ENCODE results near the gene ADGRV1. TPM values are rescaled to one million over a fixed set of nuclear protein-coding genes. Genes with fewer than 3 reads are reported as not detected.
A peak's percentile ranks its signal among the peaks of the same experiment; 100 is the strongest.

Gene ADGRV1
- total RNA-seq, 1 experiment from 2014 or later, result 1.8 TPM

DNA sequence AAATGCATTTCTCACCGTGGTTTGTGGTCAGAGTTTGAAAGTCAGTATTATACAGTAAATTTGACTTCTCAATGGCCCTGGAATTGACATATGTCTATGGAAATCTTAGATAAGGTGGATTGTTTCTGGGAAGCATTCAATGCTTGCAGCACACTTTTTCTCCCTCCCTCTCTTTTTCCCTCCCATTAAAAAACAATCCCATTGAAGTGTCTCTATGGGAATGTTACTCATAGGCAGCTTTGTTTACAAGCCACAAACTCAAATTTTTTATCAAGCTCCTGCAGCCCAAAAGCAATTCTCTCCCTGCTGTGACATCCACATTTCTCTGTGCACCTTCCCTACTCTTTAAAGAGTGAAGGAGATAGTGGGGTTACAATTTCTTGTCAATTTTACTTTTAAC lies 532.4 kb downstream of the ADGRV1 start:
- DNase-seq (ENCODE audit: extremely low read depth, low read depth), result no peak

DNA sequence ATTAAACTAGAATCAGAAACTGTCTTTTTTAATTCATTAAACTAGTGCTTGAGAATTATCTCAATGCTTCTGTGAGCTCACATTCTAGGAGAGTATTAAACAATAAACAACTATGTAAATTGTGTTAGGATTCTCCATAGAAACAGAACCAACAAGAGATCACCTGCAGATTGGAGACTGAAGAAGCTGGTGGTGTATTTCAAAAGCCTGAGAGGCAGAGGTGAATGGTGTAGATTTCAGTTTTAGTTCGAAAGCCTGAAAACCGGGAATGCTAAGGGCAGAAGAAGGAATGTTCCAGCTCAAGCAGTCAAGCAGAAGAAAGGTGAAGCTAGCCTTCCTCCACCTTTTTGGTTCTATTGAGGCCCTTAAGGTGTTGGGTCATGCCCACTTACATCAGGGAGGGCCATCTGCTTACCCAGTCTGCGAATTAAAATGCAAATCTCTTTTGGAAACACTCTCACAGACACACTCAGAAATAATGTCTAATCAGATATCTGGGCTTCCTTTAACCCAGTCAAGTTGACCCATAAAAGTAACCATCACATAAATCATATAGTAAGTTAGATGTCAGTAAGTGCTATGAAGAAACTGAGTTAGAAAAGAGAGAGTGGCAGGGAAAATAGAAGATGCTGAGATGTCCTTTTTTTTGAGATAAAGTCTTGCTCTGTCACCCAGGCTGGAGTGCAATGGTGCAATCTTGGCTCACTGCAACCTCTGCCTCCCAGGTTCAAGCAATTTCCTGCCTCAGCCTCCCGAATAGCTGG lies 533.1 kb downstream of the ADGRV1 start:
- DNase-seq (ENCODE audit: extremely low read depth, low read depth), result no peak

DNA sequence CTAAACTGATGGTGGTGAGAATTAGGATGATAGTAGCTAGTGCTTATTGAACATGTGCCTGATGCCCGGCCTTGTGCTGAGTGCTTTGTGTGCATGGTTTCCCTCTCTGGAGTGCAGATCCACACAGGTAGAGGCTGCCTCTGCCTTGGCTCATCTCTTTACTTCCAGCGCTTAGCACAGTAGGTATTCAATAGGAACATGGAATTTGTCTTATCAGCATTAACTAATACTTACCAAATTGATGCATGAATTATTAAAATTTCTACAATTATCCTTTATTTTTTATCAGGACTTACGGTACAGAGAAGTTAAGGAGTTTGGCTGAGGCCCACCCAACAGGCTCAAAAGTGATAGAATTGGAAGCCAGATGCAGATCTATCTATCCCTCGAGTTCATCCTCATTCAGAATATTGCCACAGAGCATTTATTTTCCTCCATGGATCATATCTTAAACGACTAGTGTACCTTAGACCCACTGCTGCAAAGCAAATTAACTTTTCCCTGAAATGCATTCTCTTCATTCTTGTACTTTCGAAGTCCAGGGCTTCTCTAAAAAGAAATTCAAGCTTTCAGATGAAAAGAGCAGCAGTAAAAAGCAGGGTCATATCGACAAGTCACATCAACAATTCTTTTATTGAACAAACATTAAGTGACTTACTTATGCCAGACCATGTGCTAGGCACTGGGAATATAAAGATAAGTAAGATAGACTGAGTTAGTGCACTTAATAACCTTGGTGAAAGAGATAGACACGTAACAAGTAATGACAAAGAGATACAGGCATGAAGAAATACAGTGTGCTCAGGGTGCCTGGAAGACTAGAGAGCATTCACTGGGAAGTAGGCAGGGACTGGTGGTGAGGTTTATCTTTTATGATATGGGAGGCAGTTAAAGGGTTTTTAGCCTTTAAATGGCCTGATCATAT lies 534.5 kb downstream of the ADGRV1 start:
- no peak for DNase-seq (ENCODE audit: extremely low read depth, low read depth)

DNA sequence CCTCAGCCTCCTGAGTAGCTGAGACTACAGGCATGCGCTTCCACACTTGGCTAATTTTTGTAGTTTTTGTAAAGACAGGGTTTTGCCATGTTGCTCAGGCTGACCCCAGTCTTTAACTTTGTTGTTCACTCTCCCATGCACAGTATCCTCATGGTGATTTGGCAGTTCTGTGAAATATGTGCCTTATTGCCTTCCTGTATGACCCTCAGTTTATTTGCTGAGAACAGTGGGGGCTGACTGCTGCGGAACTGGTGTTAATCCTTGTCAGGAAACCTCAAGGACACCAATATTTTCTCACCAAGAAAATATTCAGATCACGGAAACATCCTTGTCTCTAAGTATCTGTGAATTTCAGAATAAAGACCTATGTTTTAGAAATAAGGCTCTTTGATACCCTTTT lies 536.7 kb downstream of the ADGRV1 start:
- DNase-seq (ENCODE audit: extremely low read depth, low read depth), result no peak

DNA sequence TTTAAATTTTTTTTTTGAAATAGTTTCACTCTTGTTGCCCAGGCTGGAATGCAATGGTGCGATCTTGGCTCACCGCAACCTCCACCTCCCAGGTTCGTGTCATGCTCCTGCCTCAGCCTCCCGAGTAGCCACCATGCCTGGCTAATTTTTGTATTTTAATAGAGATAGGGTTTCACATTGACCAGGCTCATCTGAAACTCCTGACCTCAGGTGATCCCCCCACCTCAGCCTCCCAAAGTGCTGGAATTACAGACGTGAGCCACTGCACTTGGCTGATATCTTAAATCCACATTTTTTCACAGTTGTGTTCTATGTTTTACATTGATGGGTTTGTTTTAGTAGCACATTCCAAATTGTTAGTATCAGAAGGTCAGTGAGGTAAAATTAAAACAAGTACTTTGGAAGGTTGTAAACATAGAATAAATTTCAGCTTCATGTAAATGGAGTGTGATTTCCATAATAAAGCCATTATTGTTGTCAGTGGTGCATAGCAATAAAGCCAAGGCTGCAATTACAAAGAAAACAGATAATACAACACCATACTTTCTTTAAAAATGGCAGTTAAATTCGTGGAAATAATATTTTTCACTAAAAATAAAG lies 537.3 kb downstream of the ADGRV1 start:
- DNase-seq (ENCODE audit: extremely low read depth, low read depth), result no peak

DNA sequence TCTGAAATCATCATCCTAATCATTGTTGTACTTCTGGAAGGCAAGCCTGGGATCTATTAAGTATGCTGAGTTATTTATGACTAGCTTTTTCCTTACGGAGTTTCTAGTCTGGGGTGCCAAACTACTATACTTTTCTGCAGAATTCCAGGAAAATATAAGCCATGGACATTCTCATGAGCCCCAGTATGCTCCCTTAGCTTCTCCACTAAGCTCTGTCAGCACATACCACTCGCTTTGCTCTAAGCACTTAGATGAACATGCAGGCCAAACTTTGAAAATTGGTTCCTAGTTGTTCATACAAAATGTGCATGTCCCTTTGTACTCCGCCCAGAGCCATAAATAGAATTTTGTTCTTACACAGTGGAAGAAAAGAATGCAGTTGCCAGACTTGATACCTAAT lies 539.9 kb downstream of the ADGRV1 start:
- DNase-seq (ENCODE audit: extremely low read depth, low read depth), result no peak

DNA sequence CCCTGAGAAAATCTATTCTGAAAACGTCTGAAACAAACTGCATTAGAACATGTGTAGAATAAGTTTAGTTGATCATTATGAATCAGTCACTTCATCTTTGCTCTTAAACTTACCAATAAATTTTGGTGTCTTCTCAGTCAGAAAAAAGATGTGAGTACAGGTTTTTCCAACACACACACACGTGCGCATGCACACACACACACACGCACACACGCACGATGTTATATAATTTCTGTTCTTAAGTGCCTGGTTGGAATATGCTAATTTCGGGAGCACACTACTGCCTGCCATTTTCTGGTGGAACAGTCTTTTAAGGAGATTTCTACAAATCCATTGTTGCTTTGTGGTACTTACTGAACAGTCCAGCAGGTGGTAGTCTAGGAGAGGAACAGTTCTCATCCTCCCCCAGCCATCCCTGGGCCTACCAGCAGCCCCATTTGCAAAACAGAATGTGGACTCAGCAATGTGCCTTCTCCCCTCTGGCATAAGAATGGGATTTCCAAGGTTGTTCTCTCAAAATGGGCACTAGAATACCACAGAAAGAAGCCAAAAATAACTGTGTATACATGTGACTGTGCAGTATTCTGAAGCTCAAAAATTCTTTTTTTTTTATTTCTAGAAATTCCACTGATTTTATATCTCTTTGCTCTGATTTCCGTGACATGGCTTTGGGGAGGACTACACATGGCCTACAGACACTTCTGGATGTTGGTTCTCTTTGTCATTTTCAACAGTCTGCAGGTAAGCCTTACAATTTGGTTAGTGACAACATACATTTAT lies 543.2 kb downstream of the ADGRV1 start:
- peak; percentile 81 for DNase-seq (ENCODE audit: extremely low read depth, low read depth)

DNA sequence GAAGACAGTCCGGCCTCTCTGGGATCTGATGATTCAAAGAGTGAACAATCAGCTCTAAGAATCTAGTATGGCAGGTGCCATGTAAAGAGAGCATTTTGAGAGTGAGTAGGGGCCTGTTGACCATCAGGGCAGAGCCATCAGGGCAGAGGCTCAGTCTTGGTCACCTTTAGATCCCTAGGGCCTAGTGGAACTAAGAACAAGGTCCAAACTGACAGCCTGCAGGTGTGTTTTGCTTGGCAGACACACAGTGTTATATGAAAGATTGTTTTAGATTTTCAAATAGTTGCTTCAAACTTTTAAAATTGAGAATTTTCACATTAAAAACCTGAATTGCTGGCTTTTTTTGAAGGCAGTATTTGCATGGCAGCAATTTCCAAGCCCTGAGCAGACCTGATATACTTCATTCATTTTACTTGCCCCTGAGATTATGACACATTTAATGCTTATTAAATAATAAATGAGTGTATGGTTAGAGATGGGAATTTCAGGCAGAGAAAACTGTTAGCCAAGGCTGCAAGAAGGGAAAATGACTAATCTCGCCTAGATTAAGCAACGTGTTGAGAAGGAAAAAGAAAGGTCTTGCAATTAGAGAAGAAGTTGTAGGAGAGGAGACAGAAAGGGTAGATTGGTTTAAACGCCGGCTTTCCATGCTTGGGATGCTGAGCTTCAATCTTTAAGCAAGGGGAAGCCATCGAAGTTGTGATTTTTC lies 544.9 kb downstream of the ADGRV1 start:
- no peak for DNase-seq (ENCODE audit: extremely low read depth, low read depth)

DNA sequence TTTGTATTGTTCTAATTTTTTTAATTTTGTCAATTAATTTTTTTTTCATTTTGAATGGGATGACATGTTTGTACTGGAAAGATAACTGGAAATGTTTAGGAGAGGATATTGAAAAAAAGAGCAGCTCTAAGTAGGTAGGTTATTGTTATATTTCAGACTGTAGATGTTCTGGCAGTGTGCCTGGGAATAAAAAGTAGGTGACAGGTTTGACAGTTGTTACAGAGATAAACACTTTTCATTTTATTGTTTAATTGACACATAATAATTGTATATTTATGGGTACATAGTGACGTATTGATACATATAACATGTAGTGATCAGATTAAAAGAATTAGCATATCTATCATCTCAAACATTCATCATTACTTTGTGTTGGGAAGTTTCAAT lies 545.5 kb downstream of the ADGRV1 start:
- no peak for DNase-seq (ENCODE audit: extremely low read depth, low read depth)

DNA sequence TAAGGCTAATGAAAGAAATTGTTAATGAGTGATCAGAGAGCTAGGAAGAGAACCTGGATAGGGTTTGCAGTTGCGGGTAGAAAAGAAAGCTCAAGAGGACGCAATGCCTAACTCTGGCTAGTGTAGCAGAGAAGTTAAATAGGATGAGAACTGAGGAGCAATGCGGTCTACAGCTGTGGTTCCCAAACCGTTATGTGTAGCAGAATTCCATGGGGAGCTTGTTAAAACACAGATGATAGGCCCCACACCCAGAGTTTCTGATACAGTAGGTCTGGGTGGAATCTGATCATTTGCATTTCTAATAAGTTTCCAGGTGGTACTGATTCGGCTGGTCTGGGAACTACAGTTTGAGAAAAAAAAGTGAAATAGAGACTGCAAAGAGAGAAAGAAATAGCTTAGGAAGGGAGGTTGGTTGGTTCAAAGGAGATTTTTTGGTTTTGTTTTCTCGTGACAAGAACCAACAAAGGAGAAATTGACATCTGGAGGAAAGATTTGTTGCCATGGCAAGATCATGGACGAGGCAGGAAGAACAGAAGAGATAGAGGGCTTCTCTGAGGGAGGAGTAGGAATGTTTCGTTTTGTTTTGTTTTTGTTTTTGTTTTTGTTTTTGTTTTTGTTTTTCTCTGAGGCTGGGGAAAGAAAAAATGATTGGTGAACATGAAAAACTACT lies 548.4 kb downstream of the ADGRV1 start:
- DNase-seq (ENCODE audit: extremely low read depth, low read depth), result no peak

DNA sequence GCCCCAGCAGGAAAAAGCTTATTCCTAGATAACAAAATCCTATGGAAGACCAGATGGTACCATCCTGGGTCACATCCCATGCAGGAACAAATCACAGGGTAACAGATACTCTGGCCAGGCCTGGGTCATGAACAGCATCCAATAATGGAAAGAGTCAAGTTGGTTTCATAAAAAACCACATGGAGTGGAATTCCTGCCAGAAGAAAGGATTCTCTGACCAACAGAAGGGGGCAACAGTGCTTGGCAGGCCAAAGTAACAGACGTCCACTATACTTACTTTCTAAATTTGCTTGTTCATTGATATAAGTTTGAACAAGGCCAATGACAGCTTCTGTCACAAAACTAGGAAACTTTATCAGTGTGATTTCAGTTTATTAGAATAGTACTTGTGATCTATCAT lies 551.0 kb downstream of the ADGRV1 start:
- no peak for DNase-seq (ENCODE audit: extremely low read depth, low read depth)

DNA sequence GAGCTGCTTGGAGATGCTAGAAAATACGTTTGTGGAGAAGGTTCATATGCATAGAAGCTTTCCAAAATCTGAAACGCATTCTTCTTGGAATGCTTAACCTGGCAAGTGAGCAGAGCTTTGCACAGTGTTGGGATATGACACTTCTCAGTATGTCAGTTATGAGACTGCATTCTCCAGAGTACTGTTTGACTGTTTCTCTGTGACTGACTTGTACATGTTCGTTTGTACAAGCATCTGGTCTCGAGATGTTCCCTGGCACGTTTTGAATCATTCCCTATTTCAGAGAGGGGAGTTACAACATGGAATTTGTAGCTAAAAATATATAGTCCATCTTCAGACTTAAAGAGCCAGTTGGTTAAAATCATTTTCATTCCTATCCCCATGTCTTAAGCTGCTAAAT lies 552.1 kb downstream of the ADGRV1 start:
- DNase-seq (ENCODE audit: extremely low read depth, low read depth), result no peak

DNA sequence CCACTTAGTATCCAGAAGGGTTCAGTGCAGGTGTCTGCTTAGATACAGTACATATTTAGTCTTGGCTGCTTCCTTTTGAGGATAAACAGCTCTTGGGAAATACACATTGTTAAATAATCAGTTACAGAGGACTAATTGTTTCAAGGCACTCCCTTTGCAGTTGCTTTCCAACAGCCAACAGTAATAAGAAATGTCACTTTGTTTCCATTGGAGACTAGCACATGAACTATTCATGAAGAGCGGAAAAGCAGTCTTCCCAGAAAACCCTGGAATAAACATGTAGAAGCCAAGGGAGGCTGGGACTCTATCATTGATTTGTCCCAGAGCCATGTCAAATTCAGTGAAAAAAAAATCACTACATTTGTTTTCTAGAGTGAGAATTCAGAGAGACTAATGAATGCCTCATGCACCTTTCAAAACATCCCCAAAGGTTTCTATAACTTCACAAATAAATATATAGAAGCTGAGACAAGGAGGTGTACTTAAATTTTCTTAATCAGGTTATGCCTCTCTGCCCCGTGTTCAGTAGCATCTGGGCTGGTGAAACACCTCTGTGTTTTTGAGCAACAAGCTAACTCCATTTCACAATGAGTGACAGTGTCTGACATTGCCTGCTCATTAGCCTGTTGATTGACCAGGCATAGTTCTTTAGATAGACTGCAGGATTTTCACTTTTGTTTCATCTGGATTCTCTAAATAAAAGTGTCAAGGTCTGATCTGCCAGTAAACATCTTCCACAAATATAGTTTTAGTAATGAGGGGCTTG lies 553.1 kb downstream of the ADGRV1 start:
- no peak for DNase-seq (ENCODE audit: extremely low read depth, low read depth)

DNA sequence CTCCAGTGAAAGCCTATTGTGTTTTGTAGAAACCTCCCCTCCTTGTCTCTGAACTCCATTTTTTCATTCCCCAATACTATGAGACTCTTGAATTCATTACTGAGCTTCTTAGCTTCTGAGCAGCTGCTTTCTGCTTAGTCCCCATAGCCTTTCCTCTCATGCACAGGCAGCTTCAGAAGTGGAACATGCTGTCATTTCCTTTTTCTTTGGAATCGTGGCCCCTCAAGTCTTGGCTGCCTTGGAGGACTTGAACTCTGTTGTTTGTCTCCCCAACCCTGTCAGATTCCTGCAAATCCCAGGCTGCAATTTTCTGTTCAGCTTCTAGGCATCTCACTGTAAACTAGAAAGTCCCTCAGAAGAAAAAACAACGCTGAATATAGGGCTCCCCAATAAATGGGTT lies 556.1 kb downstream of the ADGRV1 start:
- no peak for DNase-seq (ENCODE audit: extremely low read depth, low read depth)

DNA sequence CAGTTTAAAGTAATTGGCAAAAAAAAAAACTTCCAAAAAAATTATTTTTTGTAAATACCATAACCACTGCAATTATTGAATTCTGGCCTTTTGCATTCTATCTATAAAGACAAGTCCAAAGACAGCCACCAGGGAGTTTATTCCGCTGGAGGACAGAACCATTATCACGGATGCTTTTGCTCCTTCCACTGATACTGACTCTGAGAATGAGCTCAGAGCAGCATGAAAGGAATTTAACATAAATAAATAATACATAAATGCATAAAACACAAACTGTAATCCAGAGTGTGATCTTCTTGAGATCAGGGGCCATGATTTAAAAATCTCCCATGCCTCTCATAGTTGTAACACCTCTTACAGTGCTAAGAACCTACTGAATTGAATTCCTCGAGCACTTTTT lies 559.8 kb downstream of the ADGRV1 start:
- DNase-seq (ENCODE audit: extremely low read depth, low read depth), result no peak

DNA sequence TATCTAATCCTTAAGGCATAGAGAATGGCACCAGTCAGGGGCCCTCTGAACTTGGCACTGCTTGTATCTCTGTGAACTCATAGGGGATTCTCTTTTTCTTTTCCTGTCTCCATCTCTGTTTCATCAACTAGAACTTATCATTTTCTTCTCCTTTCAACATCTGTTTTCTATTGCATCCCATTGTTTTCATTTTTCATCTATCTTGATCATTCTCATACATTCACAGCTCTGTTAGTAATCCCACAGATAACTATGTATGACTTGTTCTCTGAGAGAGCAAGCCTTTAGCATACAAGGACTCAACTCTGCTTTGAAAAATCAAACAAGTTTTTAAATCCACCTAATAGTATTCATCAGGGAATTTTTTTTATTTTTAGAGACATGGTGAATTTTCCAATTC lies 560.2 kb downstream of the ADGRV1 start:
- no peak for DNase-seq (ENCODE audit: extremely low read depth, low read depth)

DNA sequence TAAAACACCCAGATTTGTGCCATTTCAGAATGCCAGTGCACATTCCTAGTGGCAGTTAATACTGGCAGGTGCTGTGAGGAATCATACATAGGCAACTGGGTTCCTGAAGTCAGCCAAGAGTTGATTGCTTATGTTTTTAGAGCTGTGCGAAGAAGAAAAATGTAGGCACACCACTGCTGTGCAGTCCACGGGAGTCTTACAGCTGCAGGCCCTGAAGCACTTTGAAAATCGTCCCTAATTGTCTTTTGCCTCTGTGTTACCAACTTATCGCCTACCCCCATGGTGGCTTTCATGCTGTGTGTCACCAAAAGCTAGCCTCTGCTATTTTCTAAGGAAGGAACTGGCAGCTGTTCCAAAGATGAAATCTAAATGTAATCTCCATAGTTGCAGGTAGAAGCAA lies 560.6 kb downstream of the ADGRV1 start:
- DNase-seq (ENCODE audit: extremely low read depth, low read depth), result no peak

DNA sequence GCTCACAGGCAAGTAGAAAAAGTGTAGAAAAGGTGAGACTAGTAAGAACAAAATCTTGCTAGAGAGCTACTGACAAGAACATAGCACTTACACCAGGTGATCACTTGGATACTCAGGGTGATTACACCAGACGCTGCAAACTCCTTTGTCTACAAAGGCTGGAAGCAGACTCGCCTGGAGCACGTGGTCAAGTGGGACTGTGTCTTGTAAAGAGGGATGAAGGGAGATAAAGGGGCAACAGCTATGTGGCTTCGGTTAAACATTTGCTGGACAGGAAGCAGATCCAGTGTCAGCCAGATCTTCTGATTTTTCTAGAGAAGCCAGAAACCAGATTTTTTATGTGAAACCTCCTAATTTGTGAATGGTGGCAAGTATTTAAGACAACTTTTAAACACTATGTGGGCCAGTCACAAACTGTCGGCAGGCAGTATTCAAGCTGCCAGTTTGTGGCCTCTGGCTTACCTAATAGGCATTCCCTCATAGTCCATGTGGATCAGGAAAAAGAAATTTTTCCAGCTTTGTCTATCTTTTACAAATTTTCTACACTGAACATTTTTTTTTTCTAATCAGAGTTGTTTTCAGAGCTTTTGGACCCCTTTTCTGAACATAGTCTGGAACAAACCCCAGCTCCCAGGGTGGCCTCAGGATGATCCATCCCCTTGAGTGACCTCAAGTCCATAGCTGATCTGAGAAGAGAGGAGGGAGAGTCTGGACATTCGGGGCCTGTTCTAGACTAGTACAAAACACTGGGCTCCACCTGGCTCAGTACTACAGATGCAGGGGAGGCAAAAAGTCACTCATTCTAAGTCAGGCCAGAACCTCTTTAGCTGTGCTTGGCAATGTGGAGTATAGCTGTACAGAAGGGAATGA lies 561.6 kb downstream of the ADGRV1 start:
- no peak for DNase-seq (ENCODE audit: extremely low read depth, low read depth)
